RKO (cell line): ENCODE results near the gene IDH3G.

Experiments
- DNase-seq: peaks from one replicate; pipeline ENCODE4 v3.0.0-alpha.2; 2016; ENCODE audit warnings: low spot score

Gene IDH3G

GRCh38 chrX:153791104-153791852 lies 2.9 kb downstream of the IDH3G start:
- no peak for DNase-seq

GRCh38 chrX:153789654-153790053 lies 4.5 kb downstream of the IDH3G start:
- DNase-seq = no peak

GRCh38 chrX:153786669-153787068 lies 7.5 kb downstream of the IDH3G start:
- DNase-seq = no peak

GRCh38 chrX:153784325-153784967 lies 9.7 kb downstream of the IDH3G start:
- DNase-seq = no peak

- no peak for DNase-seq
These were observed 10.7 kb downstream of the IDH3G start for GRCh38 chrX:153783378-153784013.

- no peak for DNase-seq
These were observed 11.3 kb downstream of the IDH3G start for GRCh38 chrX:153782871-153783270.

GRCh38 chrX:153782313-153782712 lies 11.9 kb downstream of the IDH3G start:
- DNase-seq = no peak

- DNase-seq = no peak
These were observed 12.6 kb downstream of the IDH3G start for GRCh38 chrX:153781428-153782047.

GRCh38 chrX:153780678-153781427 lies 13.3 kb downstream of the IDH3G start, which contains the start of gene SRPK3:
Gene SRPK3, plus strand, starts transcription at chrX:153781041. Its CDS starts 46 bp downstream, at chrX:153781087.
- no peak for DNase-seq

GRCh38 chrX:153779891-153780677 lies 14.1 kb downstream of the IDH3G start:
- DNase-seq = no peak

GRCh38 chrX:153778684-153779101 lies 15.5 kb downstream of the IDH3G start:
- DNase-seq = no peak

GRCh38 chrX:153778181-153778580 lies 16.0 kb downstream of the IDH3G start:
- no peak for DNase-seq

GRCh38 chrX:153777261-153778090 lies 16.7 kb downstream of the IDH3G start:
- no peak for DNase-seq

GRCh38 chrX:153776611-153777045 lies 17.5 kb downstream of the IDH3G start:
- DNase-seq = no peak

- no peak for DNase-seq
These were observed 18.0 kb downstream of the IDH3G start for GRCh38 chrX:153776120-153776599.

GRCh38 chrX:153775293-153776119 lies 18.7 kb downstream of the IDH3G start:
- no peak for DNase-seq

GRCh38 chrX:153774576-153775292 lies 19.4 kb downstream of the IDH3G start:
- no peak for DNase-seq
